ENCODE measurements around the gene IL11RA.
A peak's percentile ranks its signal among the peaks of the same experiment; 100 is the strongest.

Gene IL11RA

DNA sequence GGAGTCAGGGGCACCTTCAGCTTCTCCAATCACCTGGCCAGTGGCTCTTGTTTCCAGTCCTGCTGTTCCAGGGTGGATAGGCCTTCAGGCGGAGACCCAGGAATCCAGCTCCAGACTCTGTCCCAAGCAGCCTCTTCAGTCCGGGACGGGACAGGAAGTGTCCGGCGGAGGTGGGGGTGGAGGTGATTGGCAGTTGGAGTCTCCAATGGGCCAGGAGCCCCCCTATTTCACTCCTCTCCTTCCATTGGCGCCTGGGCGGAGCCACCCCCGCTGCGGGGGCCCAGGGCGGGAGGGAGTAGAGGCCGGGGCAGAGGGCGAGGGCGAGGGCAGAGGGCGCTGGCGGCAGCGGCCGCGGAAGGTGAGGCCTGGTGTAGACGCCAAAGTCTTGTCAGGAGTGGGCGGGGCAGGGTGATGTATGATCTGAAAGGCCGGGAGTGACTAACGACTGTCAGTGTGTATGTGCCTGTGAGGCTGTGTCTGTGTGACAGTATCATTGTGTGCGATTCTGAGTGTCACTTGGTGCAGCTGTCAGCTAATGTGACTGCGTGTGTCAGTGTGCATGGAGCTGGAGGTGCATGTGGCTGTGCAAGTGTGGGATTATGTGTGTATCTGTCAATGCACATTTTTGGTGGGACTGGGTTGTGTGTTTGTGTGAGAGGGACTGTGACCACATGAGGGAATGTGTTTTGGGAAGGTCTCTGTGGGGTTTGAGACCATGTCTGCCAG, at the start of gene IL11RA:
TSS of gene IL11RA (plus strand) at position 310 of the 726 bp plus-strand sequence. CDS start 3,033 bp downstream, outside the sequence.
- peaks cover 11% of the 10 kb centered on the region for H3K36me3 ChIP-seq (ENCODE audit: control insufficient read depth, insufficient read depth, low read length)
- peaks cover 45% of the 10 kb centered on the region for H3K4me1 ChIP-seq (ENCODE audit: control insufficient read depth, insufficient read depth, low read length)
- H3K4me3 ChIP-seq (ENCODE audit: low read length) = no peak within 1 kb of the TSS
- peak within 1 kb of the TSS; percentile 37 for H3K9ac ChIP-seq (ENCODE audit: low read length)
- H3K27me3 ChIP-seq (ENCODE audit: control insufficient read depth, insufficient read depth, low read length) = no peaks in the 10 kb centered on the region
- no peaks in the 10 kb centered on the region for H3K9me3 ChIP-seq (ENCODE audit: control insufficient read depth, low read length)

DNA sequence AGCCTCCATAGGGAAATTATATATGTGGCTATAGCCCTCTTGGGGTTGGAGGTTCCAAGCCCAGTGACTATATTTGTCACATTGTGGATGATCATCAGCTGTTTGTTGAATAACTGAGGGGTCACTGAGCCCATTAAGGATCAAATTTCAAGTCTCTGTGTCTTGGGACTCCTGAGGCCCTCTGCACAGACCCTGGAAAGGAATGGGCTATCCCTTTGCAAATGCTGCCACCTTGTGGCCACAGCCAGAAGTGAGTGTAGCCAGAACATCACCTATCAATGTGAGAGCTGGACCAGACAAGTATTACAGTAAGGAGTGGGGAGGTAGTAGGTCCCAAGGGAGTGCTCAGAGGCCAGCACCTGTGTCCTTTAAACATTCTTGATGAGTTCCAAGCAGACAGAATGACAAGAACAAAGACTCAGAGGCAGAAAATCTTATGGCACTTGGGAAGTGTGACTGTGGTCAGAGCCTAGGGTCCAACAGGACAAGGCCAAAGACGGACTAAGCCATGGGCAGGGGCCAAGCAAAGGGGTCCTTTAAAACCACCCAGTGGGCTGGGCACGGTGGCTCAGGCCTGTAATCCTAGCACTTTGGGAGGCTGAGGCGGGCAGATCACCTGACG, 48.3 kb upstream of the IL11RA start:
- Histone ChIP-seq H3K27me3 (ENCODE audit: control insufficient read depth, insufficient read depth, low read length) (no peaks in the 10 kb centered on the region), H3K4me3 (ENCODE audit: low read length) (no peak overlapping the region), H3K4me1 (ENCODE audit: control insufficient read depth, insufficient read depth, low read length) (no peaks in the 10 kb centered on the region), H3K36me3 (ENCODE audit: control insufficient read depth, insufficient read depth, low read length) (no peaks in the 10 kb centered on the region), H3K9ac (ENCODE audit: low read length) (no peak overlapping the region), H3K9me3 (ENCODE audit: control insufficient read depth, low read length) (no peaks in the 10 kb centered on the region)

DNA sequence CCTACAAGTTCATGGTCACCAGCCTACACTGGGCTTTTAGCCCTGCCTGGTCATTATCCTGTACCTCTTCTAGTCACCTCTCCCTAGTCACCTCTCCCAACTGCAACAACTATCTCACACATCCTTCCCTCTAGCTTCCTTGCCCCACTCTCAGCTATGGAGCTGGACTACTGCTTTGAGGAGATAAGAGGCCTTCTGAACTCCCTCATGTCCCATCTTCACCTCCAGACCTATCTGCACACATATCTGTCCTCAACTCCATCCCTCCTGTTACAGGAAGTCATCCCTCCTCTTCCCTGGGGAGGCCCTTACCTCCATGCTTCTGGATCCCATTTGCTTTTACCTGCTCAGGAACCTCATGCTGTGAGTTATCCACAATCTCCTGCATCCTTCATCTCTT, 45.8 kb upstream of the IL11RA start:
- Histone ChIP-seq H3K27me3 (ENCODE audit: control insufficient read depth, insufficient read depth, low read length) (no peaks in the 10 kb centered on the region), H3K4me1 (ENCODE audit: control insufficient read depth, insufficient read depth, low read length) (peaks cover 6% of the 10 kb centered on the region), H3K4me3 (ENCODE audit: low read length) (no peak overlapping the region), H3K9me3 (ENCODE audit: control insufficient read depth, low read length) (no peaks in the 10 kb centered on the region), H3K36me3 (ENCODE audit: control insufficient read depth, insufficient read depth, low read length) (no peaks in the 10 kb centered on the region), H3K9ac (ENCODE audit: low read length) (no peak overlapping the region)

DNA sequence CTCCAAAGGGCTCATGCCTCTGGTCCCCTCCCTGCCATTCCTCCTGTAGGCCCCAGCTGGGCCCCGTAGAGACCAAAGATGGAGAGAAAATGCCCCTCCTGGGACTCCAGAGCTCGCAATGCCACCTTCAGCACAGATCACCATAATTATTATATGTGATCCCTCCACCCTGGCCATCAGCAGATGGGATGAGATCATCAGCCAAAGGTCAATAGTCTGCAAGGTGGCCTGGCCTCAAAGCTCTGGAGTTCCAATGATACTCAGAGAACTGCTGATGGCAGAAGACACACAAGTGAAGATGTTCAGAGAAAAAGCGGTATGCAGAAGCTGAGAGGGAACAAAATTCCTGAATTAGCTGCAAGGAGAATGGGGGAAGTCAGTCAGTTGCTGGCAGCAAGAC, 45.1 kb upstream of the IL11RA start:
- H3K27me3 ChIP-seq (ENCODE audit: control insufficient read depth, insufficient read depth, low read length) = no peaks in the 10 kb centered on the region
- H3K4me3 ChIP-seq (ENCODE audit: low read length) = no peak overlapping the region

GRCh38 chr9:34607331-34607730, 44.7 kb upstream of the IL11RA start:
- no peaks in the 10 kb centered on the region for H3K27me3 ChIP-seq (ENCODE audit: control insufficient read depth, insufficient read depth, low read length)

More for the DNA sequence above, 45.1 kb upstream of the IL11RA start:
- Histone ChIP-seq H3K36me3 (ENCODE audit: control insufficient read depth, insufficient read depth, low read length) (no peaks in the 10 kb centered on the region), H3K9ac (ENCODE audit: low read length) (no peak overlapping the region), H3K9me3 (ENCODE audit: control insufficient read depth, low read length) (no peaks in the 10 kb centered on the region), H3K4me1 (ENCODE audit: control insufficient read depth, insufficient read depth, low read length) (peaks cover 8% of the 10 kb centered on the region)

GRCh38 chr9:34610434-34611206, 41.4 kb upstream of the IL11RA start:
- Histone ChIP-seq H3K4me3 (ENCODE audit: low read length) (no peak overlapping the region), H3K4me1 (ENCODE audit: control insufficient read depth, insufficient read depth, low read length) (peaks cover 17% of the 10 kb centered on the region), H3K36me3 (ENCODE audit: control insufficient read depth, insufficient read depth, low read length) (no peaks in the 10 kb centered on the region), H3K27me3 (ENCODE audit: control insufficient read depth, insufficient read depth, low read length) (no peaks in the 10 kb centered on the region), H3K9me3 (ENCODE audit: control insufficient read depth, low read length) (no peaks in the 10 kb centered on the region), H3K9ac (ENCODE audit: low read length) (no peak overlapping the region)

More at GRCh38 chr9:34607331-34607730, 44.7 kb upstream of the IL11RA start:
- Histone ChIP-seq H3K9me3 (ENCODE audit: control insufficient read depth, low read length) (no peaks in the 10 kb centered on the region), H3K4me1 (ENCODE audit: control insufficient read depth, insufficient read depth, low read length) (peaks cover 9% of the 10 kb centered on the region), H3K36me3 (ENCODE audit: control insufficient read depth, insufficient read depth, low read length) (no peaks in the 10 kb centered on the region), H3K9ac (ENCODE audit: low read length) (no peak overlapping the region), H3K4me3 (ENCODE audit: low read length) (no peak overlapping the region)

DNA sequence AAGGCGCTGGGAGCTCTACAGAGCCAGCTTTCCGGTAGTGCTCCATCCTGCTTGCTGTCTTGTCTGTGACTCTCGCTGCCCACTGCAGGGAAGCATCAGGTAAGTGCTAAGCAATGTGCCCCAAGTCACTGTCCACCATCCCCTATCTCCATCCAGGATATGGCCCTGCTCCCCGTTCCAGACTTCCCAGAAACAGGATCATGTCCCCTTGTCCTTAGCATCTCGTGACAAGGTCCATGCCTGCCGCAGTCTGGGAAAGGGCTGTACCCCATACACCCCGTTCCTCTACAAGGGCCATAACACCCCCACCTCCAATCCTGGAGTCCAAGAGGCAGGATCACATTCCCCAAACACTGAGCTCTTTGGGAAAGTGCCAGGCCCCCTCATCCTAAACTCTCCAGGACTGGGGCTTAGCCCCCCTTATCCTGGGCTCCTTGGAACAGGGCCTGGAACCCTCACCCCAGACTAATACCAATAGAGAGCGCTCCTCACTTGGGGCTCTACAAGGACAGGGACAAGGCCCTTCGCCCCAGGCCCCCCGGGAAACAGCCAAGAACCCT, 40.7 kb upstream of the IL11RA start:
- Histone ChIP-seq H3K27me3 (ENCODE audit: control insufficient read depth, insufficient read depth, low read length) (no peaks in the 10 kb centered on the region), H3K4me3 (ENCODE audit: low read length) (peak overlapping the region; percentile 48), H3K4me1 (ENCODE audit: control insufficient read depth, insufficient read depth, low read length) (peaks cover 17% of the 10 kb centered on the region), H3K36me3 (ENCODE audit: control insufficient read depth, insufficient read depth, low read length) (no peaks in the 10 kb centered on the region), H3K9me3 (ENCODE audit: control insufficient read depth, low read length) (no peaks in the 10 kb centered on the region), H3K9ac (ENCODE audit: low read length) (peak overlapping the region; percentile 90)

DNA sequence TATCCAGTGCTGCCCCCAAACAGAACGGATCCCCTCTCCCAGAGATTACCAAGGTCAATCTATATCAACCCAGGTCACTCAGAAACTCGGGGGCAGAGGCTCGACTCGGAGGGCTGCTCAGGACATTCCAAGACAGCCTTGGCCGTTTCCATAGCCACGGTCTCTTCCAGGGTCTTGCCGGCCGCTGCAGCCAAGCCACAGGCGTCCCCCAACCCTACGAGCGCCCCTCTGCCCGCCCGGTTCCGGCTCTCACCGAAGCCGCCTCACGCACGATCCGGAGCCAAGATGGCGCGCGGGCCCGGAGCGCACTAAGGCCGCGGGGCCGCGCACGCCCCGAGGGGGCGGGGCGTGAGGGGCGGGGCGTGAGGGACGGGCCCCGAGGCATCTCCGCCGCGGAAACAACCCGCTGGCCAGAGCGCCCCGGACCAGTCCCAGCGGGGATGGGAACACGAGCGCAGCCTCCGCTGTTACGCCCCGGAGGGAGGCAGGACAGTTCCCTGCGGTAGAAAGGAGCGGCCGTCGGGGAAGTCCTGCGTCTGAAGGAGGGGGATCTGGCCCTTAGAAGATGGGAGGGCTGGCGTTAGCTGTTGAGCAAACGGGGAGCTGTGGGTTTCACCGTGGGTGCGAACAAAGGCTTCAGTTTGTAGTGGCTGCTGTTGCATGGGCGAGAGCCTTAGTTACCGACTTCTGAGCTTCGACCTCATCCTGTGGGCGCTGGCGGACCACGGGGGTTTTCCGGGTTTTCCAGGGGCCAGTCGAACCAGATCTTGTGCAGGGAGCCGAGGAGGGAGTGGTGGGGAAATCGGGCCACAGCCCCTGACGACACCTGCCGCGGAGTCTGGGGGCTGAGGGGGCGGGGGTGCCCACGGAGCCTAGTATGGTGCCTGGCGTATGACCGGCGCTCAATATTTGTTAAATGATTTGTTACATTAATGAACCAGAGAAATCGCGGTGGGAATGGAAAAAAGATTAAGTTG, 39.9 kb upstream of the IL11RA start, which contains the start of gene RPP25L:
TSS of gene RPP25L (minus strand) at position 287 of the 977 bp plus-strand sequence. CDS start 801 bp downstream, outside the sequence.
- Histone ChIP-seq H3K27me3 (ENCODE audit: control insufficient read depth, insufficient read depth, low read length) (no peaks in the 10 kb centered on the region), H3K9me3 (ENCODE audit: control insufficient read depth, low read length) (no peaks in the 10 kb centered on the region), H3K36me3 (ENCODE audit: control insufficient read depth, insufficient read depth, low read length) (no peaks in the 10 kb centered on the region), H3K9ac (ENCODE audit: low read length) (peak within 1 kb of the TSS; percentile 90), H3K4me1 (ENCODE audit: control insufficient read depth, insufficient read depth, low read length) (peaks cover 17% of the 10 kb centered on the region), H3K4me3 (ENCODE audit: low read length) (peak within 1 kb of the TSS; percentile 48)

- peak overlapping the region; percentile 90 for H3K9ac ChIP-seq (ENCODE audit: low read length)
Measured at GRCh38 chr9:34612788-34613390, 39.1 kb upstream of the IL11RA start.

DNA sequence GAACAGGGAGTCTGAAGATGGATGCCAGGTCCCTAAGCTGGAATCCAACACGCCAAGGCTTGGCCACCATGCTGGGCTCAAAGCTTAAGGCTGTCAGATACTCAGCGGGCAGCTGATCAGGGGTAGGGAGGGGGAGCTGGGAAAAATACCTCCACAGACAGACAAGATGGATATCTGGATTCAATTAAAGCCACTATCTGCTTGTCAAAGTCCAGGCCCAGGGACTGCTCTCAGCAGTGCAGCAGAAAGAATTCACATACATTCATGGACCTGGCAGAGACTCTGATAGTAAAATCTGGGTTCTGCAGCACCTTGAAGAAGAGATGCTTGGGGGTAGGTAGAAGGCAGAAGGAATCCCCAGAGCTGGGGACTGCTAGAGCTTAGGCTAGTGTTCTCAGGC, 36.9 kb upstream of the IL11RA start:
- H3K27me3 ChIP-seq (ENCODE audit: control insufficient read depth, insufficient read depth, low read length) = no peaks in the 10 kb centered on the region
- no peaks in the 10 kb centered on the region for H3K9me3 ChIP-seq (ENCODE audit: control insufficient read depth, low read length)
- H3K9ac ChIP-seq (ENCODE audit: low read length) = no peak overlapping the region
- peaks cover 26% of the 10 kb centered on the region for H3K4me1 ChIP-seq (ENCODE audit: control insufficient read depth, insufficient read depth, low read length)
- H3K4me3 ChIP-seq (ENCODE audit: low read length) = no peak overlapping the region
- no peaks in the 10 kb centered on the region for H3K36me3 ChIP-seq (ENCODE audit: control insufficient read depth, insufficient read depth, low read length)

More at GRCh38 chr9:34612788-34613390, 39.1 kb upstream of the IL11RA start:
- no peaks in the 10 kb centered on the region for H3K27me3 ChIP-seq (ENCODE audit: control insufficient read depth, insufficient read depth, low read length)
- H3K4me3 ChIP-seq (ENCODE audit: low read length) = peak overlapping the region; percentile 48
- H3K4me1 ChIP-seq (ENCODE audit: control insufficient read depth, insufficient read depth, low read length) = peaks cover 17% of the 10 kb centered on the region
- H3K9me3 ChIP-seq (ENCODE audit: control insufficient read depth, low read length) = no peaks in the 10 kb centered on the region
- H3K36me3 ChIP-seq (ENCODE audit: control insufficient read depth, insufficient read depth, low read length) = no peaks in the 10 kb centered on the region

Measured in mucosa of stomach (tissue), 1 donor.